ENCODE data around the gene TGFBR1.

- TF ChIP-seq EZH2 (optimal IDR thresholded peaks at IDR 0.05; ENCODE audit: low read depth, low read length) (no peak), CTCF (IDR thresholded peaks at IDR 0.05; ENCODE audit: low read length) (no peak)
These were observed 62.8 kb downstream of the TGFBR1 start for GRCh38 chr9:99167694-99168093.

All from MM.1S (cell line).